GM21447 (cell line): ENCODE results near the gene SLC39A13.
"Not testable (repeated sequence)": the region's sequence is repeated elsewhere in the genome, so short reads cannot be mapped to it uniquely, and the experiment has no call there.

Source experiments
- ATAC-seq: cut with Tn5 transposase; IDR thresholded peaks from one replicate; pipeline ENCODE4 v1.9.1; 2021; ENCODE audit not compliant: unreplicated experiment

SLC39A13 gene

GRCh38 chr11:47449541-47449940, 41.2 kb downstream of the SLC39A13 start:
- no peak for ATAC-seq

DNA sequence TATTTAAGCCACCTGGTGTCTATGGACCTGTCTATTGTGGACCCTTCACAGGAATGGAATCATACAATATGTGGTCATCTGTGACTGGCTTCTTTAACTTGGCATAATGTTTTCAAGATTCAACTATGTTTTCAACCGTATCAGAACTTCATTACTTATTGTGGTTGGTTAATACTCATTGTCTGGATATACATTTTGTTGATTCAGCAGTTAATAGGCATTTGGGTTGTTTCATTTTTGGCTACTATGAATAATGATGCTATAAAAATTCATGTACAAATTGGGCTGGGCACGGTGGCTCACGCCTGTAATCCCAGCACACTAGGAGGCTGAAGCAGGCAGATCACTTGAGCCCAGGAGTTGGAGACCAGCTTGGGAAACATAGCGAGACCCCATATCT, 43.0 kb downstream of the SLC39A13 start:
- no peak for ATAC-seq

DNA sequence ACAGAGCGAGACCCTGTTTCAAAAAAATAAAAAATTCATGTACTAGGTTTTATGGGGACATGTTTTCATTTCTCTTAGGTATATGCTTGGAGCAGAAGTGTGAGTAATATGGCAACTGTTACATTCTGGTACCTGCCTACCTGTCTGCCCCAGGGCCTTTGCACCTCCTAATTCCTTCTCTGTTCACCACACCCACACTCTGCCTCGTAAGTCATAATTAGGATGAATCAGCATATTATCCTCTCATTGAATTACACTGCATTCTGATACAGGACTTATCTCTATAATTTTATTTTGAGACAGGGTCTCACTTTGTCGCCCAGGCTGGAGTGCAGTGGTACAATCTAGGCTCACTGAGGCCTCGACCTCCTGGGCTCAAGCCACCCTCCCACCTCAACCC, 43.6 kb downstream of the SLC39A13 start:
- no peak for ATAC-seq

DNA sequence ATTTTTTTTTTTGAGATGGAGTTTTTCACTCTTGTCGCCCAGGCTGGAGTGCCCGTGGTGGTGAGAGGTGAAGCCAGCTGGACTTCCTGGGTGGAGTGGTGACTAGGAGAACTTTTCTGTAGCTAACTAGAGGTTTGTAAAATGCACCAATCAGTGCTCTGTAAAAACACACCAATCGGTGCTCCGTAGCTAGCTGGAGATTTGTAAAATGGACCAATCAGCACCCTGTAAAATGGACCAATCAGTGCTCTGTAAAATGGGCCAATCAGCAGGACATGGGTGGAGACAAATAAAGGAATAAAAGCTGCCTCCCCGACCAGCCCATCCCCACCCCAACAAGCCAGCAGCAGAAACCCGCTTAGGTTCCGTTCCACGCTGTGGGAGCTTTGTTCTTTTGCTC, 45.0 kb downstream of the SLC39A13 start:
- no peak for ATAC-seq

- ATAC-seq: not testable (repeated sequence)
Measured at GRCh38 chr11:47454258-47454671, 45.9 kb downstream of the SLC39A13 start.

DNA sequence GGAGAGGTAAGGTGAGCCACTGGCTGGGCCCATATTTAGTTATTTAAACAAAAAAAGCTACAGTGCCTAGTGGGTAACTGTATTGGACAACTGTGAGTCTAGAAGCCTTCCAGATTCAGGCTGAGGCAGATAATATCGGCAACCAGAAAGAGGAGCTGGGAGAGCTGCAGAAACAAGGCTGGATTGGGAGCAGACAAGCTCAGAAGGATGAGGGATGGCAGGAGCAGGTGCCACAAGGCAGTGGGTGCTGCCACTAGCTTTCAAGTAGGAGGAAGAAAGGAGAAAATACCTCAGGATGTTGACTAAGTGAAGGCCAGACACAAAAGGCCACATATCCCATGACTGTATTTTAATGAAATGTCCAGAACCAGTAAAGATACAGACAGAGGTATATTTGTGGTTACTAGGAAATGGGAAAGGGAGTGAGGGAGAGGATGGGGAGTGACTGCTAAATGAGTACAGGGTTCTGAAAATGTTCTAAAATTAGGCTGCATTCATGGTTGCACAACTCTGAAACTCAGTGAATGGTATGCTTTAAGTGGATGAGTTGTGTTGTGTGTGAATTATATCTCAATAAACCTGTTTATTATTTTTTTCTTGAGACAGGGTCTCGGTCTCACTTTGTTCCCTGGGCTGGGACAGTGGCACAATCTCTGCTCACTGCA, 52.3 kb downstream of the SLC39A13 start:
- ATAC-seq: no peak

DNA sequence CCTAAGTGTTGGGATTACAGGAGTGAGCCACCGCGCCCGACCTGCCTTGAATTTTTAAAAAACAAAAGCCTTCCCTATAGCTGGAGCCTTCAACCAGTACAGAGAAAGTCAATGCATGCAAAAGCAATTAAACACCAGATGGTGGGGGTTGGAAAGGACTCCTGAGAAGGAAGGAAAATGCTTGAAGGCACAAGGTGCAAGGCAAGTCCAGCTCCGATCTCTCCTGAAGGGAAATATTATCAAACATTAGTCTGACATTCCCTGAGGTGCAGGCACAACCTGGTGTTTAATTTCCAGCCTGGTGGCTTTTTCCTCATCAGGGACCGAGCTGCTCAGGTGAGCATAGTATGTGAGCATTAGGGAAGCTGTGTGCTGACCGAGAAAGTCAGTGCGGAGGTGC, 53.5 kb downstream of the SLC39A13 start:
- no peak for ATAC-seq

- ATAC-seq: no peak
Measured at GRCh38 chr11:47464483-47464882, 56.1 kb downstream of the SLC39A13 start.
